ENCODE data around the gene LRRC18.

- no peak for TF ChIP-seq POLR2AphosphoS5 (IDR thresholded peaks at IDR 0.05; ENCODE audit: low read depth, low read length)
- TF ChIP-seq REST (IDR thresholded peaks at IDR 0.05; ENCODE audit: insufficient read depth in 1 of 2, low read depth in 2 of 2, low read length in 2 of 2) = no peak
- no peak for TF ChIP-seq SIN3A (IDR thresholded peaks at IDR 0.05; ENCODE audit: borderline replicate concordance, insufficient read depth, low read length)
Measured at GRCh38 chr10:48923748-48924147, 15.9 kb downstream of the LRRC18 start.

All from PFSK-1 (cell line).